ENCODE measurements around the gene HSF2BP.
"Not testable (repeated sequence)": the region's sequence is repeated elsewhere in the genome, so short reads cannot be mapped to it uniquely, and the experiment has no call there.

The HSF2BP gene

DNA sequence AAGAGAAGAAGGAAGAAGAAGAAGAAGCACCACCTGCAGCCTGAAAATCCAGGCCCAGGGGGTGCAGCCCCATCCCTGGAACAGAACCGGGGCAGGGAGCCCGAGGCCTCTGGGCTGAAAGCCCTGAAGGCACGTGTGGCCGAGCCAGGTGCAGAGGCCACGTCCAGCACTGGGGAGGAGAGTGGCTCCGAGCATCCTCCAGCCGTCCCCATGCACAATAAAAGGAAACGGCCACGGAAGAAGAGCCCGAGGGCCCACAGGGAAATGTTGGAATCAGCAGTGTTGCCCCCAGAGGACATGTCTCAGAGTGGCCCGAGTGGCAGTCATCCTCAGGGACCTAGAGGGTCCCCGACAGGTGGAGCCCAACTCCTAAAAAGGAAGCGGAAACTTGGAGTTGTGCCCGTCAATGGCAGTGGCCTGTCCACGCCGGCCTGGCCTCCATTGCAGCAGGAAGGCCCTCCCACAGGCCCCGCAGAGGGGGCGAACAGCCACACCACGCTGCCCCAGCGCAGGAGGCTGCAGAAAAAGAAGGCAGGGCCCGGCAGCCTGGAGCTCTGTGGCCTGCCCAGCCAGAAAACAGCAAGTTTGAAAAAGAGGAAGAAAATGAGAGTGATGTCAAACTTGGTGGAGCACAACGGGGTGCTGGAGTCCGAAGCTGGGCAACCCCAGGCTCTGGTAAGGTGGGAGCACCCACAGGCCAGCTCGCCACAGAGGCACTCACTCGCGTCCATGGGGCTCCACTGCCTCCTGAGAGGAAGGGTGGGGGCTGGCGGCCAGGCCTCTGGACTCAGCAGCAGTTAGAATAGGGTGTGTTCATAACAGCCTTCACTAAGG is 28.5 kb upstream of the HSF2BP start:
- DNase-seq: no peak

DNA sequence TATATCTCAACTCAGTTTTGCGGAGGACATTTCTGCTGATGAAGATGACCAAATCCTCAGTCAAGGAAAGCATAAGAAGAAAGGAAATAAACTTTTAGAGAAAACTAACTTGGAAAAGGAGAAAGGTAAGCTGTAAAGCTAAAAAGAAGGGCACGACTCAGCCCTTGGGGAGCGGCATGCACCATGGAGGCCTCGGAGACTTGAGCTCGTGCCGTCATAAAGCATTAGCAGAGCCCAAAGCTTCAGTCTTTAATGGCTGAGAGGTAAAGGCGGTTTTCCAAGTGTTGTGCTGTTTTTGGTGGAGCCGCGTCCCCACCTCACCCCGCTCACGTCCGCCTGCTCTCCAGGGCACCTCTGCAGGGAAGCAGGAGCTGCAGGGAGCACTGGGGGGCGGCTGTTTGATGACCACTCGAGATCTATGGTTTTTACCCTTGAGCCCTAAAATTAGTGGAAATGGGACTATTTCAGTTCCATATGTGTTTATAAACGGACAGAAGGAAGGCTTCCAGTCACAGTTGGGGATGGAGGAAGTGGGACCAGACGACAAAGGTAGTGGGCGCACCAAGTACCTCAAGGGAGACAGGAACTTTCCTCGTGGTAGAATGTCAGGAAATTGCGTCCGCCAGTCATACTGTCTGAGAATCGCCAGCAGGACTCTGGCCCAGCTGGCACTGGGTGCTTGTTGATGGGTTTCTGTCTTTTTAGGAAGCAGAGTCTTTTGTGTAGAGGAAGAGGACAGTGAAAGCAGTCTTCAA is 27.7 kb upstream of the HSF2BP start:
- DNase-seq: no peak

DNA sequence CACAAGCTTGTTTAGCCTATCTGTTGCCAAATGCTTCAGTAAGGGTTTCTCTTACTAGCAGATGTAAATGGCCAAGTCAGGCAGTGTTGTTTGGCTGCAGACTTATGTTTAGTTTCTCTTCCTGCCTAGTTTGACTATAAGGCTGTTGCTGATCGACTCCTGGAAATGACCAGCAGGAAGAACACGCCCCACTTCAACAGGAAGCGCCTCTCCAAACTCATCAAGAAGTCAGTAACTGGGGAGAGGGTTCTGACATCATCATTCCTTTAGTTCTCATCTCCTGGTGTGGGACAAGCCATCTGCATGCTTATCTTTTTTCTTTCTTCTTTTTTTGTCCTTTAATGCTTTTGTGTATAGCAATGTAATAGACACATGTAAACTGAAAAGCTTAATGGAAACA is 25.1 kb upstream of the HSF2BP start:
- DNase-seq: no peak

DNA sequence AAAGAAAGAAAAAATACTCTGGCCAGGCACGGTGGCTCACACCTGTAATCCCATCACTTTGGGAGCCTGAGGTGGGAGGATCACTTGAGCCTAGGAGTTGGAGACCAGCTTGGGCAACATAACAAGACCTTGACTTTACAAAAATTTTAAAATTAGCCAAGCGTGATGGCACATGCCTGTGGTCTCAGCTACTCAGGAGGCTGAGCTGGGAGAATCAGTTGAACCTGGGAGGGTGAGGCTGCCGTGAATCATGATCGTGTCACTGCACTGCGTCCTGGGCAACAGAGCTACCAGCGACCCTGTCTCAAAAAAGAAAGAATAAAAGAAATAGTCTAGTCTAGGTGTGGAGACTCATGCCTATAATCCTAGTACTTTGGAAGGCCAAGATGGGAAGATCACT is 22.4 kb upstream of the HSF2BP start:
- no peak for DNase-seq

DNA sequence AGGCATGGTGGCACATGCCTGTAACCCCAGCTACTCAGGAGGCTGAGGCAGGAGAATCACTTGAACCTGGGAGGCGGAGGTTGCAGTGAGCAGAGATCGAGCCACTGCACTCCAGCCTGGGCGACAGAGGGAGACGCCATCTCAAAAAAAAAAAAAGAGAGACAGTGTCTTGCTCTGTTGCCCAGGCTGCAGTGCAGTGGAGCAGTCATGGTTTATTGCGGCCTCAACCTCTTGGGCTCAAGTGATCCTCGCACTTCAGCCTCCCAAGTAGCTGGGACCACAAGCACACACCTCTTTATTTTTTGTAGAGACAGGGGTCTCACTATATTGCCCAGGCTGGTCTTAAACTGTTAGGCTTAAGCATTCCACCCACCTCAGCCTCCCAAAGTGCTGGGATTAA is 21.1 kb upstream of the HSF2BP start:
- DNase-seq: not testable (repeated sequence)

DNA sequence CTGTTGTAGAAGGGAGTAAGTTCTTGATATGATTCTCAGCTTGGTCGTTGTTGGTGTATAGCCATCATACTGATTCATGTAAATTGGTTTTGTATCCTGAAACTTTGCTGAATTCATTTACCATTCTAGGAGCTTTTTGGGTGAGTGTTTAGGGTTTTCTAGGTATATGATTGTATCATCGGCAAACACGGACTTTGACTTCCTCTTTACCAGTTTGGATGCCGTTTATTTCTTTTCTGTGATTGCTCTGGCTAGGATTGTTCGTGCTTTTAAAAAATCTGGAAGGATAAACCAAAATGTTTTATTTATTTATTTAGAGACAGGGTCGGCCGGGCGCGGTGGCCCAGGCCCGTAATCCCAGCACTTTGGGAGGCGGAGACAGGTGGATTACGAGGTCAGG is 20.7 kb upstream of the HSF2BP start:
- no peak for DNase-seq

DNA sequence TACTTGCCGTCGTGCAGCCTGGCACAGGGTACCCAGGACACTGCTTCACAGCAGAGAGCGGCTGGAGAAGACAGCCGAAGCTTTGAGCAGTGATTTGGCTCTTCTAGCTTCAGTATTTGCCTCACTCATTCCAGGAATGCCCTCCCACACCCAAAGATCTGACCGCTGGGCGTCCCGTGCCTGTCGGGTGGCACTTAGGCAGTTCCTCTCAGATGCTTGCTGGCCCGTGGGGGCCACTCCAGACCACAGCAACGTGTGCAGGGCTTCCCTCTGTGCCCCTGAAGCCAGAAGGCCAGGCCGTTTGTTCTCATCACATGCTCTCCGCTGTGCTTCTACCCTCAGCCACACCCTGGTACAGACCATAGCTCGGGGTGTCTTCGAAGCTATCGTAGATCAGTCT is 17.1 kb upstream of the HSF2BP start:
- DNase-seq: no peak

DNA sequence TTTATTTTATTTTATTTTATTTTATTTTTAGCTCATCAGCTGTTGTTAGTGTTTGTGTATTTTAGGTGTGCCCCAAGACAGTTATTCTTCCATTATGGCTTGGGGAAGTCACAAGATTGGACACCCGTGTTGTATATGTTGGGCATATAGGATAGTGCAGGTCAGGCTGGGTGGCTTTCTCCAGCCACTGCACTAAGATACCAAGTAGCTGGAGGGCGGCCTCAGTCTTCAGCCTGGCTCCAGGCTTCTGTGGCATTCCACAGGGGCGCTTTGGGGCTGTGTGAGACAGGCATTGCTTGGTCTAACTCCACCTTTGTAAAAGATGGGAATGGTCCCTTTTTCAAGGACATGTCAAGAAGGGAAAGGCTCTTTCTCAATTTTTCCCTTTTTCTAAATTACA is 16.6 kb upstream of the HSF2BP start:
- DNase-seq: no peak

DNA sequence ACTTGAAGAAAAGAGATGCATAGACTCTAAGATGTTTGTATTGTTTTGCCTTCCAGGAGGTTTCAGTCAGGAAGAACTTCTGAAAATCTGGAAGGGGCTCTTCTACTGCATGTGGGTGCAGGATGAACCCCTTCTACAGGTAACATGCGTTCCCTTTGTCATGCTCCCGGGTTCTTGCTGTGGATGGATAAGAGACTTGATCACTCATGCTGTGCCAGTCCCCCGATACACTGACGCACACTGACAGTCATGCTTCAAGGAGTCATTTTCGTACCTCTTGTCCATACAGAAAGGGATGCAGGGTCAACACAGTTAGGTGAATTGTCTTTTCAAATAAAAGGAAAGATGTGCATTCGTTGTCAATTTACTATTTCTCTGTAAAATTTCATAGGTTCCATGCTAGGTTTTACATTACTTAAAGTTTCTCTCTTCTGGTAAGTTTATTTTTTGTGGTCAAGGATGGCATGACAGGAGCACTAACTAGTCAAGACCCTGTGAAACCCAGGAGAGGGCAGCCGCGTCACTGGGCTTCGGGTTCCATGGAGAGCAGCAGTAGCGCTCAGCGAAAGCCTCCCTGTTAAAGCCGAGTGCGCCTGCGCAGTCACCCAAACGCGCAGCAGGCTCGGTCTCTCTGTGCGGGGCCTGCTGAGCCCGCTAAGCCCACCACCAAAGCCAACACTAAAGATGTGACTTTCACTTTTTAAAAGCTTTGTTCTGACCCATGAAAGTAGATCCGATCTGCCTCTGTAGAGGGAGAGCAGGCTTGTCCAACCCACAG is 10.7 kb upstream of the HSF2BP start:
- DNase-seq: no peak

DNA sequence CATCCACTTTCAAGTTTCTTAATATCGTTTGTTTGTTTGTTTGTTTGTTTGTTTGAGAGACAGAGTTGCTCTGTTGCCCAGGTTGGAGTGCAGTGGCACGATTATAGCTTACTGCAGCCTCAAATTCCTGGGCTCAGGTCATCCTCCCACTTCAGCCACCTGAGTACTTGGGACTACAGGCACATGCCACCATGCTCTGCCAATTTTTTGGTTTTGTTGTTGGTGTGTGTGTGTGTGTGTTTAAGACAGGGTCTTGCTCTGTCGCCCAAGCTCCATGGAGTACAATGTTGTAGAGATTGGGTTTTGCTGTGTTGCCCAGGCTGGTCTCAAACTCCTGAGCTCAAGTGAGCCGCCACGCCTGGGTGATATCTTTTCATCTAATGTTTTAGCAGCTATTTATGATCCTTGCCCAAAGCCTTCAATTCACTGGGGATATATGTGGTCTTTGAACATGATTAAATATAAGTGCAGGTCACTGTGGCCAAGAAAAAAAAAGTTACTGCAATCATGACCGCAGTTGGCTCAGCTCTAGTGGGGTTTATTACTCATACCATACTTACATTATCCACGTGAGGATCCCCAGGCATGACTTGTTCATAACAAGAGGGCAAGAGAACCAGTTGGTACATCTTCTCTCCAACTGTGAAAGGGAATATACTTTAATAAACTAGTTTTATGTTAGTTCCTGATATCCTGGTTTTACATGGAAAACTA is 8.1 kb upstream of the HSF2BP start:
- DNase-seq: no peak

DNA sequence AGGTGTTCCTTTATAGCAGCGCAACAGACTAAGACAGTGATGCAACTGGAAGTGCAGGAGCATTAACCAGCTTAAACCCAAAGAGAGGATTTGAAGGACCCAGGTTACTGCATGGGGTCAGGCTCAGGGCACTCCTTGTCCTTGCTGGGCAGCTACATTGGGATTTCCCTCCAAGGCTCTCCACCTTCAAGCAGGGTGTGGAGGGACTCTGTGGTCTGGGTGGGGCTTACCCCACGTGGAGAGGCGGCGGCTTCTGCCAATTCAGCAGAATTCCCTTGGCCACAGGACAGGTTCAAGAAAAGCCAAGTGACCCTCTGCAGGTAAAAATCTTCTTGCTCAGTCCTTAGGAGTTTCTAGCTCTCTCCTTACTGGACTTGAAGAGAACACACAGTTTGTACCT is 6.6 kb upstream of the HSF2BP start:
- DNase-seq: no peak

DNA sequence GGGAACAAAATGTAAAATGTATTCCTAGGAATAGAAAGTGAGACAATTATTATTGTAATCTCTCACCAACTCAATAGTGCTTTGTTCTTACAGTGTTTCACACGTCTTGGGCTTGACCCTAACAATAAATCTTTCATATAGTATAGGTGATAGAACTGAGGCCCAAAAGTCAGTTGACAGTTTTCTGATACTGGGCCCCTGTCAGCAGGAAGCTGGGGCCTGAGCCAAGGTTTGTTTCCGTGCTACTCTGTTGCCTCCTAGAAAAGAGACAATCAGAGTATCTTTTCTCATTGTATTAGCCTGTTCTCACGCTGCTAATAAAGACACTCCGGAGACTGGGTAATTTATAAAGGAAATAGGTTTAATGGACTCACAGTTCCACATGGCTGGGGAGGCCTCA is 5.1 kb upstream of the HSF2BP start:
- no peak for DNase-seq

DNA sequence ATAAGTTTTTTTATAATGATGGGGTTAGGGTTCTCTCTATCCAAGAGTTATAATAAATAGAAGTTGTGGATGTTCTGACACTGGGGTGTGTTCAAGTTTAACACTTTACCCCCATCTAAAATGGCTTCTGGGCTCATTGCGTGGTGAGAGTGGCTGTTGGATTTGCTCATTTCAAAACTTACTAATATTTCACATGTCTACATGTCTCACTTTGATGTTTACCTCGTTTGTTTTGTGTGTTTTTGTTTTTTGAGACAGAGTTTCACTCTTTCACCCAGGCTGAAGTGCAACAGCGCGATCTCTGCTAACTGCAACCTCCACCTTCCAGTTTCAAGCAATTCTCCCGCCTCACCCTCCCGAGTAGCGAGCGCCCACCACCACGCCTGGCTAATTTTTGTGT is 3.7 kb upstream of the HSF2BP start:
- DNase-seq: no peak

DNA sequence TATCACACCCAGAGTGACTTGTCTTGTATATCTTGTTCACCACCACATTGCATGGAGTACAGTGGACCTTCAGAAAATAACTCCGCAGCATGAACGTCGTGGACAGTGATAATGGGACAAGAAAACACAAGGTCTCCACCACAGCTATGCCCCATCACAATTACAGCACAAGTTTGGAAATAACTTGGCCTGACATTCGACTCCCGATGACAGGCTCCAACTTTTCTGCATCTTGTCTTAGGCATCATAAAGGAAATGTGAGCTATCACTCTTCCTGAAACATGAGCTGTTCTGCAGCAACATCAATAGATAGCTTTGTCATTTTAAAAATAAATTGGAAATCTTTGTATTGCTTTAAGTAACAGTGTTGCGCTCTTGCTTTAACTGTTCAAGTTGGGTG is 3.0 kb upstream of the HSF2BP start:
- no peak for DNase-seq

DNA sequence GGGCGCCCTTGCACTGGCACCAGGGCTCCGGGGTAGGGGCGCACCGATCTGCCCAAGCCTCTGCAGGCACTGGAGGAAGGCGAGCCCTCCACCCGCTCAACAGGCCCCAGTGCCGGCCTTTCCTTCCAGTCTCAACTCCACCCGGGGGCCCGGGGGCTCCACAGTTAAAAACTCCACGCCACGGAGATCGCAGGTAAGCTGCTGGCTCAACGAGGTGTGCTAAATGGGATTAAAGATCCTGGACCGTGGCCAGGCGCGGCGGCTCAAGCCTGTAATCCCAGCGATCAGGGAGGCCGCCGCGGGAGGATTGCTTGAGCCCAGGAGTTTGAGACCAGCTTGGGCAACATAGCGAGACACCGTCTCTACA is 536 bp downstream of the HSF2BP start:
- DNase-seq: no peak

DNA sequence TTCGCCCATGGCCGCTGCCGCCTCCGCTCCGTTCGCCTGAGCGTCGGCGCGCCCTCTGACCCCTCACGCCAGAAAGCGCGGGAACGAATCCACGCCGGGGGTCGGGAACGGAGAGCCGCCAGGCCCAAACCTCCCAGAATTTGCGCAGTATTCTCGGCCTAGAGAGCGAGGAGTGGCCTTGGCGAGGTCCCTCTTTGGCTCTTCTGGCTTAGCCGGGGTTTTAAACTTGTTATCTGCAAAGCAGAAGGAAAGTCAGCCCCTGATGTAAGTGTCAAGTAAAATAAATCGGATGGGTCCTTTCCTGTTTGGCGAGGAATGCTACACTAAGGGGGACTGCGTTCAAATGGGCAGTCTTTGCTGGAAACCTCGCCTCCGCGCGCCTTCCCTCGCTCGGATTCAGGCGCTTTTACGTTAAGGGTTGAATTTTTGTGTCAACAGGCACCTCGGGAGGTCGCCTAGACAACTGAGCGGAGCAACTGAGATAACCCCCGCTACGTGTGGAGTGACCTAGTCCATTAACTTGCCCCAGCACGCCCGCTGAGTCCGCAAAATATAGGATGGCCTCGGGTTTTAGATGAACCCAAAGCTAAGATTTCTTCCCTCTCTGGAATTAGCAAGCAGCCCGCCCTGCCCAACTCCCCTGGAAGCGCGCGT is 1.1 kb downstream of the HSF2BP start:
- DNase-seq: no peak

DNA sequence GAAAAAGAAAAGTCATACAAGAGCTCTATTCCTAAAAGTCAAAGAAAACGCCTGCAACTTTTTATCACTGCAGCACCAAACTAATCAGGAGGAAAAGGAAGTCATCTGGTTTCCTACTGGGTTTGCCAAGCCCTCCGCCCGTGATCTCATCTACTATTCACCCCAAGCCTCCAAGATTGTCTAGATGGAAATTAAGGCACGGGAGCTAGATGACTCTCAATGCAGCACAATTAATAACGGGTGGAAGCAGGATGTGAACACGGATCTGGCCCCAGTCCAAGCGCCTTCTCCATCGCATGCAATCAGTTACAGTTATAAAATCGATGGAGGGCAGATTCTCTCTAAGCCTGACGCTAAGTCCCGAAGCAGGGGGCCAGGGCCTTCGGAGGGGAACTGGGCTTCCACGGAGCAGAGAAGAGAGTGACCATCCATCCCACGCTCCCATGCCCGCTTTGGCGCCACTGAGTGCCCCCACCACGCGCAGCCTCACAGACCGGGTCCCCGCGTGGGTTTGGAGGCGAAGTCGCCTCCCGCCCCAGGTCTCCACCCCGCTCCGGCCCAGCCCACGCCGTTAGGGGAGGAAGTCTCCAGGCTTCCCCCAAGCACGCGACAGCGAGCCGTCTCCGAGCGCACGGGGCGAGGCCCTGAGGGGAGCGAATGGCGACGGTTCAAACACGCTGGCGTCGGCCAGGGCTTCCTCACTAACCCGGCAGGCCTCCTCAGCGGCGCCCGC is 1.8 kb downstream of the HSF2BP start:
- DNase-seq: peak; percentile 29

DNA sequence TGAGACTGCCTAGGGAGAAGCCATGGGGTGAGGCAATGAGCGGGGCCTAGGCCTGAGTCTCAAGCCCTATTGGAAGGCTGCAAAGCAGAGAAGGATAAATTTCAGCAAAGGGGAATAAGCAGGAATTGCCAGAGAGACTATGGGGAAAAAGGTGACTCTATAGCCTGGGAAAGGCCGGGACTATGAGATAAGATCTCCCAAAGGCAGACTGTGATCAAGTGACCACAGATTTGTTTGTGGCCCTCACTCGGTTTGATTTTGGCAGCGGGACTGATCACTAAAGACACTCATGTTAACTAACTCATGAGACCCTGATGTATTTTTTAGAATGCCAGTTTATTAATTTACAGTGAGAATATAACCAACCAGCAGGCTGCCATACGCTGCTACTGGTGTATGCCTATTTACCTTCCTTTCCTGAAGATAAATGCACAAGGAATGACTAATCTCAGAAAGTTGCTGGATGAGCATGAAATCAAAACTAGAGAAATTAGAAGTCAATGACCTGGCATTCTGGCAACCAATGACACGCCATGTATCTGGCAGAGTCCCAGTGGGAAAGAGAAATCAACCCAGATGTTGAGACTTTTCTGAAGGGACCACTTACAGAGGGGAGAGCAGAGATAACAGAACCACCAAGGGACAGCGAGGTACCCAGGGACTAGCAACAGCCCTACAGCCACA is 4.3 kb downstream of the HSF2BP start:
- no peak for DNase-seq

DNA sequence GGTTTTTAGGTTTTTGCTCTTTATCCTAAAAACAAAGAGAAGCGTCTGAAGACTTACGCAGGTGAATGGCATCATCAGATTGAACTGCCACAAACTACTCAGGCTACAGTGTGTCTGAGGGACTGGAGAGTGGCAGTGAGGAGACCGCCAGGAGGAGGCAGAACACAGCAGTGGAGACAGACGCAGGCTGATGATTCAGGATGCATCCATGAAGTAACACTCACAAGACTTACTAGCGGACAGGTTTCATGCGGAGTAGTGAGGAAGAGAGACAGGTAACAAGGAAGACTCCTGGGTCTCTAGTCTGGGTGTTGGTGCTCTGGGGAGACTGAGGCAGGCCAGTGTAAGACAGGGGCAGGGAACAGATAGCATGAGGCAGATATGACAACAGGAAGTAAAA is 5.7 kb downstream of the HSF2BP start:
- DNase-seq: no peak

DNA sequence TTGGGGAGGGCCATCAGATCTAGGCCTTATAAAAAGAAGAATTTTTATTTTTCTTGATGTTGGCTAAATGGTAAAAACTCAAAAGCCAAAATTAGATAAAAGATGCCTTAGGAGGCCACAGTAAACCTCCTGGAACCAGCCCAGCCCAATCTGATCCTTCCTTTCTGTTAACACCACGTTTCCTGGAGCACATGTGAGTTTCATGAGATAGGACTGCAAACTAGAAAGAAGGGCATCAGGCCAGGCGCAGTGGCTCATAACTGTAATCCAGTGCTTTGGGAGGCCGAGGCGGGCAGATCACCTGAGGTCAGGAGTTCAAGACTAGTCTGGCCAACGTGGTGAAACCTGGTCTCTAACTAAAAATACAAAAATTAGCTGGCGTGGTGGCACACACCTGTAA is 6.7 kb downstream of the HSF2BP start:
- DNase-seq: no peak

DNA sequence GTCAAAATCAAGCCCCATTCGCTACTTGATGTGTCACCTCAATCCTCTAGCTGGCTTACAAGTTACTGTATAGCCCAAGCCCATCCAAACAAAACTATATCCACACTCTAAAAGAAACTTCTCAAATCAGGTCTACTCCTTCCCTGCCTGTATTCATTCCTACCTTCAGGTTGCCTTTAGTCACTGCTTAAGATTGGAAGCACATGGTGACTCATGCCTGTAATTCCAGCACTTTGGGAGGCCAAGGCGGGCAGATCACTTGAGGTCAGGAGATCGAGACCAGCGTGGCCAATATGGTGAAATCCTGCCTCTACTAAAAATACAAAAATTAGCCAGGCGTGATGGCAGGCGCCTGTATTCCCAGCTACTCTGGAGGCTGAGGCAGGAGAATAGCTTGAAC is 7.4 kb downstream of the HSF2BP start:
- DNase-seq: not testable (repeated sequence)

All from GF-D8 (cell line).